OCI-LY1 (cell line): Measurements from ENCODE around the gene NUMA1.

Experiments
- CTCF ChIP-seq: fragments of 200-600 bp; sonication (generic), shearing (Covaris generic); IDR thresholded peaks from 2 replicates; pipeline ENCODE4 v1.5.1; 2017; ENCODE audit warnings: mild to moderate bottlenecking, antibody characterized with exemption, low read length, moderate library complexity, mixed read lengths
- EZH2 ChIP-seq: fragments of 200-600 bp; sonication (generic), shearing (Covaris generic); IDR thresholded peaks from 2 replicates; pipeline ENCODE4 v1.8.0; 2017; ENCODE audit warnings: borderline replicate concordance, mixed run types, mild to moderate bottlenecking, antibody characterized with exemption, low read length, moderate library complexity, mixed read lengths

GRCh38 chr11:72075756-72076155, 4.6 kb downstream of the NUMA1 start:
- TF ChIP-seq CTCF: no peak
- TF ChIP-seq EZH2: no peak
